DMS79 treated with DMSO at 0.1 percent for 48 hours (cell line): ENCODE results near the gene CROCC.
"Not testable (repeated sequence)": the region's sequence is repeated elsewhere in the genome, so short reads cannot be mapped to it uniquely, and the experiment has no call there.

Source experiments
- DNase-seq: peaks from one replicate; lab custom pipeline; 2025; lab: John Stamatoyannopoulos, UW

CROCC gene

DNA sequence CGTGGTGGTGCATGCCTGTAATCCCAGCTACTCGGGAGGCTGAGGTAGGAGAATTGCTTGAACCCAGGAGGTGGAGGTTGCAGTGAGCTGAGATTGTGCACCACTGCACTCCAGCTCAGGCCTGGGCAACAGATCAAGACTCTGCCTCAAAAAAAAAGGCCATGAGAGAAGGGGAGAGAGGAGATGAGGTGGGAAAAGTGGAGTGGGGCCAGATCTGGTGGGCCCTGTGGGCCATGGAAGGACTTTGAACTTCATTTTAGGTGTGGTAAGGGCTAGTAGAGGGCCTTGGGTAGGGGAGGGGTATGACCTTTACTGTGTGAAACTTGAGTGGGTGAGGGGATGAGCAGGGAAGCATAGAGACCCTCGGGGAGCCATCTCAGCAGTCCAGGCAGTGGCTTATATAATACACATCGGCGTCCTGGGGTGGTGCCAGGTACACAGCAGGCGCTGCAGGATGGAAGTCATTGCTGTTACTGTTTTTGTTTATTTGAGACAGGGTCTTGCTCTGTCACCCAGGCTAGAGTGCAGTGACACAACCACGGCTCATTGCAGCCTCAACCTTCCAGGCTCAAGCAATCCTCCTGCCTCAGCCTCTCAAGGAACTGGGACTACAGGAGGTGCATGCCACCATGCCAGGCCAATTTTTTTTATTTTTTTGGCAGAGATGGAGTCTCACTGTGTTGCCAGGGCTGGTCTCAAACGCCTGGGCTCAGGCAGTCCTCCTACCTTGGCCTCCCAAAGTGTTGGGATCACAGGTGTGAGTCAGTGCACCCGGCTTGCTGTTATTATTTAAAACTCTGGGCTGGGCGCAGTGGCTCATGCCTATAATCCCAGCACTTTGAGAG is 5.5 kb upstream of the CROCC start:
- not testable (repeated sequence) for DNase-seq

DNA sequence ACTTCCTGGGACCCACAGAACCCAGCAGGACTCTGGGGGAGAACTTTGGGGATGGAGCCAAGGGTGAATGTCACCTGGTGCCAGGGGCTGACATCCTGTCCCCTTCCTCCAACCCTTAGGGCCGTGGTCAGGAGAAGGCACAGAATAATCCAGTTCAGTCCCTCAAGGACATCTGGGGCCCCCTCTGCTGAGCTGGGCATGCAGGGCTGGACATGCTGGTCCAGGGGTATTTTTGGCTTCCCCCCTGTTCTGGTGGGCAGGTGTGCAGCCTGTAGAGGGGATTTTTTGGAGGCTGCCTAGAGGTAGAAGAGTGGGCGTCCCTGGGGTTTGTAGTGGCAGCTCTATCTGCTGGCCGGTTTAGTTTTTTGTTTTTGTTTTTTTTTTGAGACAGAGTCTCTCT is 3.4 kb upstream of the CROCC start:
- DNase-seq: no peak

DNA sequence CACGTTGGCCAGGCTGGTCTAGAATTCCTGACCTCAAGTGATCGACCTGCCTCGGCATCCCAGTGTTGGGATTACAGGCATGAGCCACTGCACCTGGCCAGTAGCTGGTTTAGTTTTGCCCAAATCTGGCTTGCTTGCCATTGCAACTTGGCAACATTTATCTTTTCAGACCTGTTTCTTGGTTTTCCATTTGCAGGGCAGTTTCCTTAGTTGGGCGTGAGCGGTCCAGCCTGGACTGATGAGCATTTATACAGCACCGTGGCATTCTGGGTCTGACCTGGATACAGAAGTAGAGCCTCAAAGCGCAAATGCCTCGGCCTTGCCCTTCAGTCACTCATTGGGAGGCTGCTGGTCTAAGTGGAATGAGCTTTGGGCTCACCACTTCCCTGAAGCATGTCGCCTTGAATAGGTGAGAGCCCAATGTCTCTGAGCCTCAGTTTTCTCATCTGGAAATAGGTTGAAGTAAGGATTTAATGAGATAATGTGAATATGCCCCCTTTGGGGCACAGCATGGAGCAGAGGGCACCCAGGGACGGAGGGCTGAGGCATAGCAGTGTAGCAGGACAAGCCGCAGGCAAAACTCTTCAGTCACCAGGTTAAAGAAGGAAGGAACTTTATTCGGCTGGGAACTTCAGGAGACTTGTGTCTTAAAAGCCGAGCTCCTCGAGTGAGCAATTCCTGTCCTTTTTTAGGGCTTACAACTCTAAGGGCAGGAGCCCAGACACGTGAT is 2.6 kb upstream of the CROCC start:
- not testable (repeated sequence) for DNase-seq

DNA sequence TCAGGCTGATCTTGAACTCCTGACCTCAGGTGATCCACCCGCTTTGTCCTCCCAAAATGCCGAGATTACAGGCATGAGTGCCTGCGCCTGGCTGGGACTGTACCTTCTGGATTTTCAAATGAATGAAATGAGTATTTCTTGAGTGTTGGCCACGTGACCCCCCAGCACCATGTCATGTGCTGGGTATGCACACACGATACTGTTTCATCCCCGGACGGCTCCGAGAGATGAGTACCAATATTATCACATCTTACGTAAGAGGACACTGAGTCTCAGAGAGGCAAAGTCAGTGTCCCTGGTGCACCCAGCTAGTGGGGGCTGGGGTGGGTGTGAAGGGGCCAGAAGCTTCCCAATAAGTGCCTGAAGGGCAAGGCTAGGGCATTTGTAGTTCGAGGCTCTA is 780 bp upstream of the CROCC start:
- DNase-seq: no peak

DNA sequence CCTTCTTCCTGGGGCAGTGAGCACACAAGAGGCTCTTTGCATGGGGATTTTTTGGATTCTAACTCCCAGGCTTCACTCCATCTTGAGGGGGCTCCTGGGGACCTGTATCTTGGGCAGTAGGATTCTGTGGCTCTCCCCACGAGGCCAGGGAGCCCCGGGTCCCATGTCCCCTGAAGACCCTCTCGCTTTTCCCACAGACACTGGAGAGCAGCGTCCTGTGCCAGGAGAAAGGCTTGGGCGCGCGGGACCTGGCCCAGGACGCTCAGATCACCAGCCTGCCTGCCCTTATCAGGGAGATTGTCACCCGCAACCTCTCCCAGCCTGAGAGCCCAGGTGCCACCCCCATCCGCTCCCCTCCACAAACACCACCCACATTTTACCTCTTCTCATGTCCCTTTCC is 735 bp downstream of the CROCC start:
- DNase-seq: no peak

DNA sequence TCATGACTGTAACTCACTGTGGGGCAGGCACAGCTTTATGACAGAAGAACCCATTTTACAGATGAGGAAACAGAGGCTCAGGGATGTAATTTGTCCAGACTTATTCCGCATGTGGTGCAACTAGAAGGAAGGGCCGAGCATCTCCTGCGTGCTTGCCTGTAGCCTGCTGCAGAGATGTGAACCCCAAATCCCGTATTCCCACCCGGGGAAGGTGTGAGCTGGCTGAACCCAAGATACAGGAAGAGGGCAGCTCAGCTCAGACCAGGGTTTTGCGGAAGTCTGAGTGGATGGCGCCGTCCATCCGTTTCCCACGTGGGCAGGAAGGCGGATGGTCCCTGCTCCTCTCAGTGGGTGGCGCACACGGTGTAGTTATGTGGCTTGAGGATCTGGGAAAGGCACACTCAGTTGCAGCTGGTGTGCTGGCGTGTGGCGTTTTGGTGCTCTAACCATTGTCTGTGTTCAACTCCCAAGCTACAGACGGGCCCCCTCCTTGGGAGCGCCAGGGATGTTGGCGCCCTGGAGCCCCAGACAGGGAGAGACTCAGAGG is 1.2 kb downstream of the CROCC start:
- no peak for DNase-seq

DNA sequence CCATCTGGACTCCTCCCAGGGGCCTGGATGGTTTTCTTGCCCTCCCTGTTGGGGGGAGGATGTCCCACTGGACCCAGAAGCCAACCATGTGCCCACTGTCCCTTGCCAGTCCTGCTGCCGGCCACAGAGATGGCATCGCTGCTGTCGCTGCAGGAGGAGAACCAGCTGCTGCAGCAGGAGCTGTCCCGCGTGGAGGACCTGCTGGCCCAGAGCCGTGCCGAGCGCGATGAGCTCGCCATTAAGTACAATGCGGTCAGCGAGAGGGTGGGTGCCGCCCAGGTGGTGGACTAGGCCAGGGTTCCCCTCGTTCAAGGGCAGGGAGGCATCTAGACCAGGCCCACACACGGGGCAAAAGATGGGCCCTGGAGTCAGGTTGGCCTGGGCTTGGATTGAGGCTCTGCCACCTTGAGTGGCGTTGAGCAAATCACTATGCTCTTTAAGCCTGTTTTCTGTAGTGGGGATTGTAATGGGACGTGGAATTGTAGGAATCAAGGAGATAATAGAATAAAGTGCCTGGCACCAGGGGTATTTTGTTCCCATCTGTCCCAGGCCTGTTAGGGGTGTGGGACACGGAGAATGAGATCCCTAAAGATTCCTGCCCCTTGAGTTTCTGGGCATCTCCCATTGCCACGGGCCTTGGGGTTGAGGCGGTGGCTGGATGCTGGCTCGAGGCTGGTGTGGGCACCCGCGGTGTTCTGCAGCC is 2.6 kb downstream of the CROCC start:
- no peak for DNase-seq

DNA sequence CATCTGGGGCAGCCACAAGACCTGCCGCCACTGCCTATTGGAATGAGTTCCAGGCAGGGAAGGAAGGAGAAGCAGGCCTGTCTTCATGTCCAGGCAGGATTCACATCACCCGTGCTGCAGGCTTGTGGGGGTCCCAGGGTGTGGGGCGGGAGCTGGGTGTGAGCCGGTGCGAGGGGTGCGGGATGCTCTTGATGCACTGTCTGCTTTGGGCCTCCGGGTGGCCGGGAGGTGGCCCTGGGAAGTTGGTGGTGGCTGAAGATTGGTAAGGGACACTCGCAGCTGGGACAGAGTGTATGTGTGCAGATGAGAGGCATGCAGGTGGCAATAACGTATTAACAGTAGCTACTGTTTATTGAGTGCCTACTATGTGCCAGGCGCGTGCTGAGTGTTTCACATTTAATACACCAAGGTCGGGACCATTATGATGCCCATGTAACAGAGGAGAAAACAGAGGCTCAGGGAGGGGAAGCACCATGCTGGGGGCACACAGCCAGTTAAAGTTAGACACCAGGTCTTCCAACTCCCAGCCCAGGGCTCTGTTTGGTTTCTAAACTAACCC is 3.3 kb downstream of the CROCC start:
- no peak for DNase-seq

DNA sequence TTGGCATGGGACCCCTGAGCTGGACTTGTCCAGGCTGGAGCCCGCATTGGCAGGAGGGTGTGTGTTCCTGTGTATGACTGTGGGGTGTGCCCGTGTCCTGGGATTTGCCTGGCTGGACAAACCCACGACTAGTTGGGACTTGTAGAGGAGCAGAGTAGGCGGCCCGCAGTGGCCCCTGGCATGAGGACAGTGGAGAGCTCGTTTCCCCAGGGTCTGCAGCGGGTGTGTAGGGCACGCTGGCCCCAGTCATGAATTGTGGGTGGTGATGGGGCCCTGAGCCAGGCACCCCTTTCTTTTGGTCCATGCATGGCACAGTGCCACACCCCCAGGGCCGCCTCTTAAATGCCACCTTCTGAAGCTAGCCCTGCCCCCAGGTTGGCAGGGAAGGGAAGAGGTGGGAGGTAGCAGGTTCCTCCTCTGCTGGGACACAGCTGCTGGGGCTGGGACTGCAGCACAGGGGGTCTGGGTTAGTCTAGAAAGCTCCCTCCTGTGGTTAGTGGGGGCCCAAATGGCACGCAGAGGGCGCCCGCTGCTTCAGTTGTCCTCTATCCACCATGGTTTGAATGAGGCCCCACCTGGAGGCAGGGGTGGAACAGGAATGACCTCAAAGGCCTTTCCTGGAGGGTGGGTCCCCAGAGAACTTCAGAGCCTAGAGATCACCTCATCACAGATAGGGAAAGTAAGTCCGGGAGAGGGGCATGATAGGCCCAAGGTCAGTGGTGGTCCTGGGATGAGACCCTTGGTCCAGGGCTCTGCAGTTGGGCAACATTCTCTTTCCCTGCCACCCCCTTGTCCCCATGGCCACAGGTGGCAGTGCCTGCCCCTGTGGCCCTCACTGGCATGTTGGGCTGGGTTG is 4.1 kb downstream of the CROCC start:
- peak; percentile 74 for DNase-seq

DNA sequence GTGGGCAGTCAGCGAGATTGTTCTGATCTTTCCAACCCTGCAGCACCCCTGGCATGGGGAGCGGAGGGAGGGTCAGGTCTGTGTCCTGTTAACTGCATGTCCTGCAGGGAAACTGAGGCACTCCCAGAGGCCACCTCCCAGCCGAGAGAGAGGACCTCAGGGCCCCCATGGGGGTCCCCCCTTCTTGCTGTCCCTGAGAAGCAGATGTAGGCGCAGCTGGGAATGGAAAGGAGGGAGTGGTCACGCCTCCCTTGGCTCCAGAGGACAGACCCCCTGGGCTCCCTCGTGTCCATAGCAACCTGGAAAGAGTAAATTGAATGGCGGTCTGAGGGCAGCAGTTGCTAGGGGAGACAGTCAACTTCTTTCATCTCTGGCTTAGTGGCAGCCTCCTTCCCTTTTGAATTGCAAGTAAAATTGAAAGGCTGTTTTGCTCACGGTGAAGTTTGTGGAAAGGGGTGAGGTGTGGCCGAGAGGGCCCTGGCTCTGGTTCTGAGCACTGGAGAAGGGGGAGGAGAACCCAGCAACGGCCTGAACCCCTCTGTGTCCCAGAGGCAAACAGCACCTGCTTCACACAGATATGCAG is 4.9 kb downstream of the CROCC start:
- DNase-seq: peak; percentile 100

DNA sequence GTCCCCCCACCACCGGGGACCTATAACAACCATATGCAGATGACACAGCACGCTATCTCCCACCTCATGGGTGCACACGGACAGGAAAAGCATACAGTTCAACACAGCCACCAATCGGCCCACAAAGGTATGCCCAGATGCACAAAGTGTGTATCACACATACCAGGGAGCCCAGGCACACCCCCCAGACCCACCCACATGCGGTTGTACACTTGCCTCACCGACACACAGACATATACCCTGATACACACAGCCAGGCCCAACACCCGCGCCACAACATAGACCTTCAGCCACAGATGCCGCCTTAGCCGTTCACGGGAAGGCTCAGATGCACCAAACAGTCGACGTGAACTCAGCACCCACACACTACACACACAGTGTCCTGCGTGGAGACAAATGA is 5.5 kb downstream of the CROCC start:
- no peak for DNase-seq

DNA sequence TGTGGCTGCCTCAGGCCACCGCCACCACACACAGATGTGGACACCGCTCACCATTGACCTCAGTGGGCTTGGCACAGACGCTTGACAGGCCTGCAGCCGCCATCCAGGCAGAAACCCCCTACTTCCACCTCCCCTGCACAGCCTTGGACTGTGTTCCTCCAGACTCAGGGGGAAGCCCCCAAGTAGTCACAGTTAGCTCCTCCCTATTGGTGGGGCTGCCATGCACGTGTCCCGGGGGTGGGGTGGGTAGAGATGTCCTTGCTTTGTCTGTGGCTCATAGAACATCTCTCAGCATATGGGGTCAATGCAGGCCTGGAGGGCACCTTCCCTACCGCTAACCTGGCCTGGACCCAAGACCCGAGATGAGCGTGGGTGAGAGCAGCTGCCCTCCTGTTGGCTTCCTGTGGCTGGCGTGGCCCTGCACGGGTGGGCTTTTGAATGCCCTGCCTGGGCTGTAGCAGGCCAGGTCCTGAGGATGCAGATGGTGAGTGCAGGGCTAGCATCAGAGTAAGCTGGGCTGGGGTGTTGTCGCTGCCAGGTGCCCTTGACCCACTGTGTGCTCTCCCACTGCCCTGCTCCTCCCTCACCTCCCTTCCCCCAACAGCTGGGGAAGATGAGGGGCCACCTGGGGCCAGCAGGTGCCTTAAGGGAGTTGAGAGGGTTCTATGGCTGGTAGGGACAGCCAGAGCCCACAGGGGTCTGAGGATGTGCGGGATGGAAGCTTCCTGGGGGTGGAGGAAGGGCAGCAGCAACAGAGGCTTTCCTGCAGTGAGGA is 6.2 kb downstream of the CROCC start:
- DNase-seq: no peak

DNA sequence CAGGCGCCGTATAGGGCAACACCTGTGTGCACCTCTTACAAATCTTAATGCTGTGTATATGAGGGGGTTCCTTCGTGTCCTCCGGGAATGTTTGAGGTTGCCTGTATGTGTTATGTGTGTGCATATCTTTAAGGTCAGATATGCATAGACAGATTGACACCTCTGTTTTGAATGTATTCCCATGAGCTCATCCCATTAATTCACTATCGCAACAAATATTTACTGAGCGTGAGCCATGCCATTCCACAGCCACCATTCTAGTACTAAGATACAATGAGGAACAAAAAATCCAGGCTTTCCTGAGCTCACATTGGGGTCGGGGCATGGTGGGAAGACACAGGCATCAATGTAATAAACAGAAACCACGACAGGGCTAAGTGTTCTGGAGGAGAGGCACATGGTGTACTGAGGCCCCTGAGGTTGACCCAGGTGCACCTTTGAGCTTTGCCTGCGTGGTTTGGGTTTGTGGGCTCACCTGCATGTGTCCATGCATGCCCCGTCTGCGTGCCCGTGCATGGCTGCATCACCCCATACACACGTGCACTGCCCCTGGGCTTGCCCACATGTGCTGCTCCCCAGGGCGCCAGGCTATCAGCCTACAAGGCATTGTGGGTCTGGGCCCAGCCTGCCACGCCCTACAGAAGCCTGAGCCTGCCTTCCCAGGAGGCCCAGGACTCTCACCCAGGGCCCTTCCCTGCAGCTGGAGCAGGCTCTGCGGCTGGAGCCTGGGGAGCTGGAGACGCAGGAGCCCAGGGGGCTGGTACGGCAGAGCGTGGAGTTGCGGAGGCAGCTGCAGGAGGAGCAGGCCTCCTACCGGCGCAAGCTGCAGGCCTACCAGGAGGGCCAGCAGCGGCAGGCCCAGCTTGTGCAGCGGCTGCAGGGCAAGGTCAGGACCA is 7.7 kb downstream of the CROCC start:
- DNase-seq: not testable (repeated sequence)

DNA sequence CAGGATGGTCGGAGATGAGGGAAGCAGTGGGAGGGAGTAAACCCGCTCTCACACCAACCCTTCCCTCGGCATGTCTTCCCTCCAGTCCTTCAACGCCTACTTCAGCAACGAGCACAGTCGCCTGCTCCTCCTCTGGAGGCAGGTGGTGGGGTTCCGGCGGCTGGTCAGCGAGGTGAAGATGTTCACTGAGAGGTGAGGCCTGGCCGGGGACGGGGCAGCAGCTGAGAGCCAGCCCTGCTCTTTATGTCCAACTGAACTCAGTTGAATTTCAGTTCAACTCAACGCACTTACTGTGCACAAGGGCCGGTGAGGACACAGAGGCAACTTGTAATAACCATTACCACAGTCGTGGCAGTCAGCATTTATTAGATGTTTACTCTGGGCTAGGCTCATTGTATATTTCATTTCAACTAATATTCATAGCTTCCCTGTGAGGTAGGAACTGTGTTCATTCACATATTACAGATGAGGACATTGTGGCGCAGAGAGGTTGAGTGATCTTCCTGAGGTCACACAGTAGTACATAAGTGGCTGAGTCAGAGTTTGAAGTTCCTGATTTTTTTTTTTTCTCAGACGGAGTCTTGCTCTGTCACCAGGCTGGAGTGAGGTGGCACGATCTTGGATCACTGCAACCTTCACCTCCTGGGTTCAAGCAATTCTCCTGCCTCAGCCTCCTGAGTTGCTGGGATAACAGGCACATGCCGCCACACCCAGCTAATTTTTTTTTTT is 9.6 kb downstream of the CROCC start:
- DNase-seq: not testable (repeated sequence)

DNA sequence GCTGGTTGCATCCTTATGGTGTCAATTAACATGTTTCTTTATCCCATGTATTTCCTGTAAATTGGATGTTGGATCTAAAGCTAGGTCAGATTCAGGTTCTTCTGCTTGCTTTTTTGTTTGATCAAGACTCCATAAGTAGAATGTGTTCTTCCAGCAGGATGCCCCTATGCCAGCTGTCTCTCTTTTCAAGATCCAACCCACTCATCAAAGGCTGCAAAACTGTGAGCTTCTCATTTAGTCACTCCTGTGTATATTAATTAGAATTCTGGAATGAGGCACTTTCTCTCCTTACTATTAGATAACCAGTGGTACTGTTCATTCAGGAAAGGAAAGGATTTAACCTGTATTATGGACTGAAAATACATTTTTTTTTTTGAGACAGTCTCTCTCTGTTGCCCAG is 12.2 kb downstream of the CROCC start:
- DNase-seq: not testable (repeated sequence)

DNA sequence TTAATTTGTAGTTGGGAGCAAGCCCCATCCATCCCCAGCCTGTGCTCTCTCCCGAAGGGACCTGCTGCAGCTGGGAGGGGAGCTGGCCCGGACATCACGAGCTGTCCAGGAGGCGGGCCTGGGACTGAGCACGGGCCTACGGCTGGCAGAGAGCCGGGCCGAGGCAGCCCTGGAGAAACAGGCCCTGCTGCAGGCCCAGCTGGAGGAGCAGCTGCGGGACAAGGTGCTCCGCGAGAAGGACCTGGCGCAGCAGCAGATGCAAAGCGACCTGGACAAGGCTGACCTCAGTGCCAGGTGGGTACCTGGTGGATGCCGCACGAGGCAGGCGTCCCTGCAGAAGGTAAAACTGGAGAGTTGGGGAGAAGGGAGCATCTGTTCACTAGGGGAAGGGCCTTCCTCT is 14.8 kb downstream of the CROCC start:
- DNase-seq: not testable (repeated sequence)

DNA sequence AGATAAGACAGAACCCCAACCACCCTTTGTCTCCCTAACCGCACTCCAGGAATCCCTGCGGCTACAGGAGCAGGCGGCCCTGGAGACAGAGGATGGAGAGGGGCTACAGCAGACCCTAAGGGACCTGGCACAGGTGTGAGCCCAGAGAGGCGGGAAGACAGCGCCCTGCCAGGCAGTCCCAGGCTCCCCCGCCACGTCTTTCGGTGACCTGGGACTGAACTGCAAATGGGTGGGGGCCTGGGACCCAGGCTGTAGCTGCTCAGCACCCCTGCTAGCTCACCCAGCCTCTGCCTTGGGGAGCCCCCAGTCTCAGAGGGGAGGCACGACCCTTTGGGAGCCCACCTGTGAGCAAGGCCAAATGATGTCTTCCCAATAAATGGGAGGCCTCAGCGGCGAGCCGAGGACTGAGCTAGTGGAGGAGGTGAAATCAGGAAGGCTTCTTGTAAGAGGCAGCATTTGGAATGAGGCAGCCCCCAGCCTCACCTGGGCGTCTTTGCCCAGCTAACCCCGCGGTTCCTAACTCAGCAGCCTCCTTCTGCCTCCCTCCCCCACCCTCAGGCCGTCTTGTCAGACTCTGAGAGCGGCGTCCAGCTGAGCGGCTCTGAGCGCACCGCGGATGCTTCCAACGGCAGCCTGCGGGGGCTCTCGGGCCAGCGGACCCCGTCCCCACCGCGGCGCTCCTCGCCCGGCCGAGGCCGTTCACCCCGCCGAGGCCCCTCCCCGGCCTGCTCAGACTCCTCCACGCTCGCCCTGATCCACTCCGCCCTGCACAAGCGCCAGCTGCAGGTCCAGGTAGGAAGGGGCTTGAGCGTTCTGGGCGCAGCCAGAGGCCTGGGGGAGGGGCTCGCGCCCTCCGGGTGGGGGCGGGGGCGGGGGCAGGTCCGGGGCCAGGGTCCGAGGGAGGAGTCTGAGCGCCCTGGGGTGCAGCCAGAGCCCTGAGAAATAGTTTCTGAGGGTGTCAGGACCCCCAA is 16.9 kb downstream of the CROCC start:
- DNase-seq: no peak
